GM23338 (cell line): ENCODE measurements around the gene MCM7.

ENCODE experiments used
- CTCF ChIP-seq, 2 experiments: fragments of 200-600 bp in 1 of 2; sonication (generic) in 1 of 2; conservative IDR thresholded peaks; 2 replicates each; pipeline versions ENCODE4 v1.5.1 to v1.6.1; 2016 to 2017; ENCODE audit warnings: antibody characterized with exemption in 2 of 2, low read depth in 2 of 2, mild to moderate bottlenecking in 2 of 2, moderate library complexity in 1 of 2
- EZH2 ChIP-seq: fragments of 200-600 bp; sonication (generic); IDR thresholded peaks from one replicate; pipeline ENCODE4 v1.8.0; 2017; ENCODE audit warnings: antibody characterized with exemption, mild to moderate bottlenecking, low read depth; ENCODE audit not compliant: unreplicated experiment
- EZH2phosphoT487 ChIP-seq: fragments of 200-600 bp; sonication (generic); IDR thresholded peaks from one replicate; pipeline ENCODE4 v1.8.1; 2018; ENCODE audit warnings: antibody characterized with exemption; ENCODE audit not compliant: unreplicated experiment
- JUNB ChIP-seq: IDR thresholded peaks from one replicate; pipeline ENCODE4 v1.6.1; 2016; ENCODE audit warnings: antibody characterized with exemption; ENCODE audit not compliant: unreplicated experiment
- NANOG ChIP-seq: IDR thresholded peaks from 2 replicates; pipeline ENCODE4 v1.6.1; 2016; ENCODE audit warnings: antibody characterized with exemption, borderline replicate concordance
- POLR2AphosphoS5 ChIP-seq: IDR thresholded peaks from 2 replicates; pipeline ENCODE4 v1.6.1; 2016; ENCODE audit warnings: antibody characterized with exemption, low read depth
- REST ChIP-seq: IDR thresholded peaks from one replicate; pipeline ENCODE4 v1.6.1; 2018; ENCODE audit warnings: antibody characterized with exemption; ENCODE audit not compliant: unreplicated experiment
- ZNF114 ChIP-seq: fragments of 250-450 bp; sonication (Bioruptor Pico); IDR thresholded peaks from 2 replicates; pipeline ENCODE4 v1.5.0; 2020; ENCODE audit warnings: mild to moderate bottlenecking, moderate library complexity
- ZNF331 ChIP-seq: fragments of 250-450 bp; sonication (Bioruptor Pico); IDR thresholded peaks from 2 replicates; pipeline ENCODE4 v1.5.0; 2020; ENCODE audit warnings: low read depth, mild to moderate bottlenecking, moderate library complexity

GRCh38 chr7:100089458-100090196 is 11.6 kb downstream of the MCM7 start:
- TF ChIP-seq EZH2 (no peak), CTCF (conservative IDR thresholded peaks at IDR 0.05; ENCODE audit: low read depth in 2 of 2) (no peak), ZNF331 (CRISPR knock-in tag) (no peak), POLR2AphosphoS5 (no peak), EZH2phosphoT487 (no peak), REST (no peak), JUNB (no peak), ZNF114 (CRISPR knock-in tag) (no peak), NANOG (no peak)
